ENCODE measurements around the gene KRTAP20-2.

The KRTAP20-2 gene

DNA sequence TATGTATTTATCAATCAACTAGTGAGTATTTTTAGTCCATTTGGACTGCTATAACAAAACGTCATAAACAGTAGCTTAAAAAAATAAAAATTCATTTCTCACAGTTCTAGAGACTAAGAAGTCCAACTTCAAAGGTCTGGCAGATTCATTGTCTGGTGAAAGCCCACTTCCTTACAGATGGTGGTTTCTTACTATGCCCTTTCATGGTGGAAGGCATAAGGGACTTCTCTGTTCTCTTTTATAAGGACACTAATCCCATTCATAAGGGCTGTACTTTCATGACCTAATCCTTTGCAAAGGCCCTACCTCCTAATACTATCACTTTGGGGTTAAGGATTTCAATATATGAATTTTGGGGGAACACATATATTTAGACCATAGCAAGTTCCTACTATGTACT lies 45.6 kb downstream of the KRTAP20-2 start:
- Histone ChIP-seq H3K27ac (ENCODE audit: low read length) (no peak overlapping the region), H3K9me3 (ENCODE audit: control insufficient read depth, low read depth, low read length) (no peaks in the 10 kb centered on the region), H3K4me3 (ENCODE audit: low read length) (no peak overlapping the region), H3K9ac (ENCODE audit: low read length) (no peak overlapping the region), H3K36me3 (ENCODE audit: control insufficient read depth, low read depth, low read length) (no peaks in the 10 kb centered on the region), H3K4me1 (ENCODE audit: control insufficient read depth, low read depth, low read length) (no peaks in the 10 kb centered on the region), H3K27me3 (ENCODE audit: control insufficient read depth, insufficient read depth, low read length) (no peaks in the 10 kb centered on the region)

DNA sequence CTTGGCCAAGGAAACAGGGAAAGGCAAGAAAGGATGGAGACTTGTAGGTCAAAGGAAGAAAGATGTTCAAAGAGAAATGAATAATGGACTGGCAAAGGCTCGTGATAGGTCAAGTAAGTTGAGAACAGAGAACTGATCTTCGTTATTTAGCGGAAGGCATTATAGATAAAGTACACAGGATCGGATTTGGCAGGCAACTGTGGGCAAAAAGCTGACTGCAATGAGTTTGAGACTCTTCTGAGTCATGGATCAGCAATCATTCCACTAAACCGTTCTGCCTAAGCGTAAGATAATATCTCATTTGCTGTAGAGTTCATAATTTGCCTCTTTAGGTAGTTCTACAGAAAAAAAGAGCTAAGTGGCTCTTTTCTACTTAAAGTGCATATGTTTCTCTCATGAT lies 49.5 kb downstream of the KRTAP20-2 start:
- H3K27ac ChIP-seq (ENCODE audit: low read length) = no peak overlapping the region
- no peaks in the 10 kb centered on the region for H3K27me3 ChIP-seq (ENCODE audit: control insufficient read depth, insufficient read depth, low read length)
- no peaks in the 10 kb centered on the region for H3K9me3 ChIP-seq (ENCODE audit: control insufficient read depth, low read depth, low read length)
- no peaks in the 10 kb centered on the region for H3K36me3 ChIP-seq (ENCODE audit: control insufficient read depth, low read depth, low read length)
- no peak overlapping the region for H3K9ac ChIP-seq (ENCODE audit: low read length)
- H3K4me1 ChIP-seq (ENCODE audit: control insufficient read depth, low read depth, low read length) = no peaks in the 10 kb centered on the region
- H3K4me3 ChIP-seq (ENCODE audit: low read length) = no peak overlapping the region

All from iPS-18a (cell line).